NT2/D1 (cell line): Measurements from ENCODE around the gene MAP6D1.

Experiments
- SUZ12 ChIP-seq: IDR thresholded peaks from 2 replicates; pipeline ENCODE4 v1.6.1; 2011; ENCODE audit not compliant: insufficient read length, insufficient read depth; ENCODE audit errors: extremely low read depth
- ZNF274 ChIP-seq: IDR thresholded peaks from 2 replicates; pipeline ENCODE4 v1.6.1; 2011; ENCODE audit warnings: mild to moderate bottlenecking, low read depth, low read length

- TF ChIP-seq SUZ12 = no peak
- no peak for TF ChIP-seq ZNF274
Measured at GRCh38 chr3:183792976-183793375, 32.4 kb downstream of the MAP6D1 start.
